AG04449 (cell line): ENCODE measurements around the gene SUSD1.
A peak's percentile ranks its signal among the peaks of the same experiment; 100 is the strongest.

Source experiments
- CTCF ChIA-PET: fragments of 350-600 bp; formaldehyde crosslinking; extraction: SDS; loops from one replicate; lab custom pipeline; 2021; ENCODE audit warnings: antibody characterized with exemption; lab: Yijun Ruan, JAX
- POLR2A ChIA-PET: fragments of 400-600, 350-600 bp; formaldehyde crosslinking; extraction: SDS; loops from one replicate; lab custom pipeline; 2020; ENCODE audit warnings: antibody characterized with exemption, inconsistent platforms; lab: Yijun Ruan, JAX
- DNase-seq: peaks from one replicate; pipeline ENCODE4 v3.0.0-alpha.2; 2010; ENCODE audit warnings: low read depth, low spot score
- H3K4me3 ChIP-seq: 2 replicates; pipeline ENCODE4 v1.5.1; 2011; ENCODE audit warnings: low read depth, mild to moderate bottlenecking, control low read depth, low read length
- TF ChIP-seq, protein P1 (sequence below): IDR thresholded peaks from one replicate; pipeline ENCODE4 v1.5.1; 2011; ENCODE audit warnings: mild to moderate bottlenecking, moderate library complexity, low read length, control low read depth, inconsistent platforms; ENCODE audit not compliant: insufficient read depth; ENCODE audit errors: missing control alignments

SUSD1 gene

DNA sequence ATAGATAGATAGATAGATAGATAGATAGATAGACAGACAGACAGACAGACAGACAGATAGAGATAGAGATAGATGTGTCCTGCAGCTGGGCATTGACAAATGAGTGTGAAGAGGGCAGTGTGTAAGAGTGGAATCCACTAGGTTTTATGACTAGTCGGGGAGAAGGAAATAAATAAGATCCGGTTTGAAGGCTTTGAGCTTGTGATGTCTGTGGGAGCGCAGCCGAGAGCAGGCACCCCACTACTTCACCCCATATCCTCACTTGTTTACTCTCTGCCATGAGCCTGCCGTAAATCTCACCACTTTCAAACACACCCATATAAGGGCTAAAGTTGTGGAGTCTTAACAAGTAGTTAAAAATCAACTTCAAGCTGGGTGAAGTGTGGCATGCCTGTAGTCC lies 1.4 kb upstream of the SUSD1 start:
- CTCF ChIA-PET: interaction anchor here (0.8 kb wide), 1 partner anchor 31 kb away, joined by 3 read pairs; no protein-coding TSS in a partner anchor
- TF ChIP-seq, protein P1, sequence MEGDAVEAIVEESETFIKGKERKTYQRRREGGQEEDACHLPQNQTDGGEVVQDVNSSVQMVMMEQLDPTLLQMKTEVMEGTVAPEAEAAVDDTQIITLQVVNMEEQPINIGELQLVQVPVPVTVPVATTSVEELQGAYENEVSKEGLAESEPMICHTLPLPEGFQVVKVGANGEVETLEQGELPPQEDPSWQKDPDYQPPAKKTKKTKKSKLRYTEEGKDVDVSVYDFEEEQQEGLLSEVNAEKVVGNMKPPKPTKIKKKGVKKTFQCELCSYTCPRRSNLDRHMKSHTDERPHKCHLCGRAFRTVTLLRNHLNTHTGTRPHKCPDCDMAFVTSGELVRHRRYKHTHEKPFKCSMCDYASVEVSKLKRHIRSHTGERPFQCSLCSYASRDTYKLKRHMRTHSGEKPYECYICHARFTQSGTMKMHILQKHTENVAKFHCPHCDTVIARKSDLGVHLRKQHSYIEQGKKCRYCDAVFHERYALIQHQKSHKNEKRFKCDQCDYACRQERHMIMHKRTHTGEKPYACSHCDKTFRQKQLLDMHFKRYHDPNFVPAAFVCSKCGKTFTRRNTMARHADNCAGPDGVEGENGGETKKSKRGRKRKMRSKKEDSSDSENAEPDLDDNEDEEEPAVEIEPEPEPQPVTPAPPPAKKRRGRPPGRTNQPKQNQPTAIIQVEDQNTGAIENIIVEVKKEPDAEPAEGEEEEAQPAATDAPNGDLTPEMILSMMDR: no peak
- POLR2A ChIA-PET: no interaction called here
- no peak for DNase-seq
- no peak overlapping the region for H3K4me3 ChIP-seq

DNA sequence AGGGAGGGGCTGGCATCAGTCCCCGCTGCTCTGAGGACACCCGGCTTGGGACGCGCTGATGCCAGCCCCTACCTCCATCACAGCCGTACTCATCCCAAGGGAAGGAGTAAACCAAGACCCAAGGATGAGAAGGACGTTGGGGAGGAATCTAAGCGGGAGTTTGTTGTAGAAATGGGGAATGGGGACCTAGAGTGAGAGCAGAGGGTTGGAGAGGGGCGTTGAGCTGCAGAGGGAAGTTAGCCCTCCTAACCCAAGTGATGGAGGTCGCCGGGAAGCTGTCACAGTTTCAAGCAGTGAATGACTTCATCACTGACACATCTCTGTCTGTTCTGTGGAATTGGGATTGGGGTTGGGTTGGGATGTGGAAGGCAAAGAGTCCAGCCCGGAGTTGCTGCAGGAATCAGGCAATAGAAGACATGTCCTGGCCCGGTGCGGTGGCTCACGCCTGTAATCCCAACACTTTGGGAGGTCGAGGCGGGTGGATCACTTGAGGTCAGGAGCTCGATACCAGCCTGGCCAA lies 759 bp upstream of the SUSD1 start:
- POLR2A ChIA-PET: no interaction called here
- TF ChIP-seq, protein P1: no peak
- DNase-seq: no peak
- CTCF ChIA-PET: no interaction called here
- peak overlapping the region; percentile 56 for H3K4me3 ChIP-seq

DNA sequence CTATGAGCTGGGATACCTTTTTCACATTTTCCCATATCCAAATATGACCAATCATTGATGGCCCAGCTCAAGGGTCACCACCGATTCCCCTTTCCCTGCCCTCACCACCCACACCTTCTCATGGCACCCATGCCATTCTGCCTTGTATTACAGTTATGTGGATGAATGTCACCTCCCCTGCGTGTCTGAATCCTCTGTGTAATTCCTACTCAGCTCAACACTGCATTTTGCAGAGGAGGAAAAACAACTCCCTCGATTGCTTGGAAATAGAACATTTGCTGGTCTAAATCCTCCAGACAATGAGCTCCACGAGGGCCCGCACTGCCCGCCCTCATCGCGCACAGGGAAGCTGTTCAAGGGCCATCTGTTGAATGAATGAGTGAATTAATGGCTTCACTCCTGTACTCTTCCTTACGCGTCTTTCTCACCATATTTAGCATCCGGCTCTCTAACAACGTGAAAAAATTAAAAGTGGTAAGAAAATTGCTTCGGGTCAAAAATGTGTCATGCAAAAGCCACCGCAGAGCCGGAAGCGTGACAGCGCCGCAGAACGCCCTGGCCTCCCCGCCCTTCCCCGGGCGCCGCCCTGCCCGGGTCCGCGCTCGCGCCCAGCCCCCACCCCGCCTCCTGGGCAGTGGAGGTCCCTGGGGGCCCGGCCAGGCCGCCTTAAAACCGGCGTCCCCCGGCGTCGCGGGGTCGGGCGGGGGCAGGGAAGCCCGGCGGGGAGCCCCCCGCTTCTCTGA lies 704 bp downstream of the SUSD1 start:
- no peak for DNase-seq
- peak overlapping the region; percentile 56 for H3K4me3 ChIP-seq
- TF ChIP-seq, protein P1: no peak
- ChIA-PET CTCF (no interaction called here), POLR2A (interaction anchor here (0.5 kb wide), 1 partner anchor 13 kb away, joined by 3 read pairs; no protein-coding TSS in a partner anchor)

DNA sequence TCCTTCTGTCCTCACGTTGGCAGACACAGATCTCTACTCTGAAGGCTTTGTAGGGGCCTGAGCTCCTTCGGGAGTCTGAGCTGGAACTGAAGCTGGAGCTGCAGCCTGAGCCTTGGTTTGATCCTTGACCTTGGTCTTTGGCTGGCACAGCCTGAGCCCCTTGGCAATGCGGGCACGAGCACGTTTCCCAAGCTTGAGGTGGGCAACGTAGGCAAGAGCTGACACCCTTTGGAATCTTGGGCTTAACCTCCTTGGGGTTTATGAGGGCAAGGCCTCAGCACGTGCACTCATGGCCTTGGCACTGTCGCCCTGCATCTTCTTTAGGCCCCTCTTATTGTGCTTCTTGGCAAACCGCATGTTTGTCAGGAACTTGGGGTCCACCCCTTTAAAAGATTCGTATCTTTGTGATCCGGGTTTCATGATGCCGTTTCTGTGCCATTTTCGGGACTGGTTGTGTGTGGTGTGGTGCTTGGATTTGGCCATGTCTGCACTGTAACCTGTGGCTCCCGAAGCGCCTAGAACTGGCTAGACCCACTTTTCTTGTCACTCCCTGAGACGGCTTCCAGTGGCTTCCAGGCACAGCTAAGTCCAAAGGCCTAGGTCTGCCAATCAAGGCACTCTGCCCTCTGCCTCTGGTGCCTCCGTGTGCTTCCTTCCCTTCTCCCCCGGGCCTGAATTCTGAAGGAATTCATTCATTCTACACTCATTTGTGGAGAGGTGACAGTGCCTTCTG lies 1.4 kb downstream of the SUSD1 start:
- CTCF ChIA-PET: no interaction called here

DNA sequence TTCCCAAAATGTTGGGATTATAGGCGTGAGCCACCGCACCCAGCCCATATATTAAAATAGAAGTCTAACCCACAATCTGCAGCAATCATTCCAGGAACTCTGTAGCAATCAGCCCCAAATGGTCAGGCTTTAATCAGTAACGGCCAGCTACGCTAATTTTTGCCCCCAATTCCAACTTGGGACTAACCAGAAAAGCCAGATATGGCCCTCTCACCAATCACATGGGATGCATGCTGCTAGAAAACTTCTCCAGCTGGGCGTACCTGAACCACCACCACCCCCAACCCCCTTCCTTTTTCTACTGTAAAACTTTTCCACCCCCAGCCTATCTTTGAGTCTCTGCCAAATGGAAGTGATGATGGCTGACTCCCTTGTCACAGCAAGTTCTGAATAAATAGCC lies 4.1 kb downstream of the SUSD1 start:
- DNase-seq: no peak

More for the DNA sequence above, 1.4 kb downstream of the SUSD1 start:
- H3K4me3 ChIP-seq: no peak overlapping the region
- POLR2A ChIA-PET: interaction anchor here (0.5 kb wide), 1 partner anchor 13 kb away, joined by 3 read pairs; no protein-coding TSS in a partner anchor
- DNase-seq: no peak
- TF ChIP-seq, protein P1: no peak

More for the DNA sequence above, 4.1 kb downstream of the SUSD1 start:
- TF ChIP-seq, protein P1: no peak
- POLR2A ChIA-PET: no interaction called here
- H3K4me3 ChIP-seq: no peak overlapping the region
- CTCF ChIA-PET: no interaction called here
